HG02798 (cell line): ENCODE results near the gene CCND3.
A peak's percentile ranks its signal among the peaks of the same experiment; 100 is the strongest.

Experiments used
- ATAC-seq: cut with Tn5 transposase; IDR thresholded peaks from one replicate; pipeline ENCODE4 v1.9.1; 2021; ENCODE audit warnings: mild to moderate bottlenecking; ENCODE audit not compliant: unreplicated experiment, poor library complexity

The CCND3 gene

DNA sequence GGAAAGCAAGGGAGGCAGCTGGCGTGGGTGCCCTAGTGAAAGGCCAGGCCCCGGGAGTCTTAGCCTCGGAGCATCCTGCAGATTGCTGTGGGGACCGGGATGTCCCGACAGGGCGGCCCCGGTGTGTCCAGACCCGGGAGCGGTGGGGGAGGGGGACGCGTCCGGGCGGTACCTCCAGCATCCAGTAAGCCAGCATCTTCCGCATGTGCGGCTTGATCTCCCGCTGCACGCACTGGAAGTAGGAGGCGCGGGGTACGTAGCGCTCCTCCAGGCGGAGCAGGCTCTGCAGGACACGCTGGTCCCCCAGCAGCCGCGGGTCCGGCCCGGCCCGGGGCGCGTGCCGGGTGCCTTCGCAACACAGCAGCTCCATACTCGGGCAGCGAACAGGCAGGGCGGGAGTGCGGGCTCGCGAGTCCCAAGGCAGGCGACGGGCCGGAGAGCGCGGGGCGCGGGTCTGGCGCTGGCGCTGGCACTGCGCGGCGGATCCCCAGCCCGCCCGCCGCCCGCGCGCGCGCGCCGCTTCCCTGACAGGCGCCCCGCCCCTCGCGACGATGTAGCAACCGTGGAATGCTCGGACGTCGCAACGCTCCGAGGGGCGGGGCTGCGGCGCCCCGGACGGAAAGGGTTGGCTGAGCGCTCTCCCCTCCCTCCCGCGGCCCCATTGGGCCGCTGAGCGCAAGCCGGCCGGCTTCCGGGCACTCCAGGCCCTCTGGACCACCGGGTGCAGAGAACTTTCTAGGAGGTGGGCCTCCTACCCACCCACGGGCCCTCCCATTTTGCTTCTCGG is at the start of gene CCND3:
CCND3 (minus strand) TSS at position 529 of the 787 bp plus-strand sequence; CDS start at position 370, 159 bp downstream.
- ATAC-seq = peak; percentile 95

GRCh38 chr6:41986339-41986738 is 44.7 kb upstream of the CCND3 start:
- no peak for ATAC-seq

DNA sequence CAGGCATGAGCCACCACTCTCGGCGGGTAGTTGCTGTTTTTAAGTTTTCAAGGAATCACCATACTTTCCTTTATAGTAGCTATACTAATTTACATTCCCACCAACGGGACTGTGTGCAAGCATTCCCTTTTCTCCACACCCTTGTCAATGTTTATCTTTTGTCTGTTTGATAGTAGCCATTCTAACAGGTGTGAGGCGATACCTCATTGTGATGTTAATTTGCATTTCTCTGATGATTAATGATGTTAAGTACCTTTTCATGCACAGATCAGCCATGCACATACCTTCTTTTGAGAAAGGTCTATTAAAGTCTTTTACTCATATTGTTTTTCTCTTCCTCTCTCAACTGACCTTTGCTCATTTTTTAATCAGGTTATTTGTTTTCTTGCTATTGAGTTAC is 43.0 kb upstream of the CCND3 start:
- ATAC-seq = no peak

- ATAC-seq = no peak
These were observed 35.3 kb upstream of the CCND3 start for GRCh38 chr6:41976794-41977484.

- ATAC-seq = no peak
These were observed 33.7 kb upstream of the CCND3 start for GRCh38 chr6:41975276-41975675.

- no peak for ATAC-seq
These were observed 32.7 kb upstream of the CCND3 start for GRCh38 chr6:41974281-41974825.

GRCh38 chr6:41972826-41973225 is 31.2 kb upstream of the CCND3 start:
- ATAC-seq = no peak

DNA sequence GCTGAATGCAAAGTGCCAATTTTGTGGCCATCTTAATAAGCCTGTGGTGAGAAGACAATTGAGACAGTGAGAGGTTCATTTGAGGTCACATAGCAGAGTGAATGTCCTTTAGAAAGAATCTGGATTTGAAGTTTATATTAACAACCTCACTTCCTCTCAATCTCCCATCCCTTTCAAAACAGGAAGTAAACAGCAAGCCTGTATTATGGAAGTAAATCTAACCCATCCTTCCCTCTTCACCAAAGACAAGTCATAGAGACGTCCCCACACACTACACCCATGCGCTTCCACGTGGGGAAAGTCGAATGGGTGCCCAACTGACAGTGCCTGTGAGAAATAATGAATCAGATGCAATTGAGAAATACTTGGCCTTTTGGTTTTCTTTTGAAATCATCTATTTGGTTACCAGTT is 28.8 kb upstream of the CCND3 start:
- no peak for ATAC-seq

DNA sequence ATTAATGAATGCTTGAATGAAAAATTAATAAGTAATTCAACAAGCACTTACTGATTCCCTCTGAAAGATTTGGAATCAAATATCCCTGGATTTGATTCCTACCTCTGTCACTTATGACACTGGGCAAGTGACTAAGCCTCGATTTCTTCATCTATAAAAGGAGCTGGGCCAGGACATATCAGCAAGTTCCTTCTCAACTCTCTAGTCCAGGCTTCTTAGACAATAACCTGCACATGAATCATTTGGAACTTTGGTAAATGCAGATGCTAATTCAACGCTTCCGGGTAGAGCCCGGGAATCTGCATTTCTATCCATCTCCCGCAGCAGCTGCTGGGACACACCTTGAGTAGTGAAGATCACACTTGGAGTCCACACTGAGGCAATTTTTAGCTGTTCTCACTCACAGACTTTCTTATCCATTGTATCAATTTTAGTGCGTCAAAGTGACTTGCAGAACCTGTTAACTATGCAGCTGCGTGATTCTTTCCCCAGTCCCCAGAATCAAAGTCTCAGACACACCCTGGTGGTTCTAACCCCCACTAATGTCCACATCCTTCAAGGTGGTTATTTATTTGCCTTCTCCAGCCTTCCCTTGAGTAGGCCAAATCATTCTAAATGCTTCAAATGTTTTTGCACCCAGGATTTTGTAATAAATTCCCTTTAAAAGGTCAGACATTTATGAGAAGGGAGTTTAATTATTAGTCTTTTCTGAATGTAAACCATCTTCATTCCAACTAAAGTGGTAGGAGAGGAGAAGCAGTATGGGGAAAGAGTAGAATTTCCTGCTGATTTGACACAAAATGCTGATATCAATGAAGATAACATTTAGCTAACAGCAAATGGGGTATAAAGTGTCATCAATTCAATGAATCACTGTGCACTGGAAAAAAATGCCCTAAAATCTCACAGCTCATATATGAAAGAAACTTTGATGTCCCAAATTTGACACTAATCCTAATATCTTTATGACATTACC is 26.0 kb upstream of the CCND3 start:
- no peak for ATAC-seq

DNA sequence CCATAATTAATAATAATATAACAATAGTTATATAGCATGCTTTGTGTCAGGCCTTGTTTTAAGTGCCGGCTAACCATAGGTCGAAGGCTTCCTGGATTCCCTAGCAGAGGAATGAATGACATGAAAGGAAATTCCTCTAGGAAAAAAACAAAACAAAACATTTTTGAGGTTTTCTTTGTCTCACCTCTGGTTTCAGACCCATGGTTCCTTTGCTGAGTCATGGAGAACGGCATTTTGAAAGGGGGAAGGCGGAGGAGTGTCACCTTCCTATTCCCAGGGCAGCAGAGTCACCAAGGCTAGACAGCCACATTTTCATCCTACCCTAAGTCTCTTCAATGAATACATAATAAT is 25.3 kb upstream of the CCND3 start:
- no peak for ATAC-seq

GRCh38 chr6:41966214-41966920 is 24.8 kb upstream of the CCND3 start:
- no peak for ATAC-seq

- no peak for ATAC-seq
These were observed 24.0 kb upstream of the CCND3 start for GRCh38 chr6:41965429-41966213.

DNA sequence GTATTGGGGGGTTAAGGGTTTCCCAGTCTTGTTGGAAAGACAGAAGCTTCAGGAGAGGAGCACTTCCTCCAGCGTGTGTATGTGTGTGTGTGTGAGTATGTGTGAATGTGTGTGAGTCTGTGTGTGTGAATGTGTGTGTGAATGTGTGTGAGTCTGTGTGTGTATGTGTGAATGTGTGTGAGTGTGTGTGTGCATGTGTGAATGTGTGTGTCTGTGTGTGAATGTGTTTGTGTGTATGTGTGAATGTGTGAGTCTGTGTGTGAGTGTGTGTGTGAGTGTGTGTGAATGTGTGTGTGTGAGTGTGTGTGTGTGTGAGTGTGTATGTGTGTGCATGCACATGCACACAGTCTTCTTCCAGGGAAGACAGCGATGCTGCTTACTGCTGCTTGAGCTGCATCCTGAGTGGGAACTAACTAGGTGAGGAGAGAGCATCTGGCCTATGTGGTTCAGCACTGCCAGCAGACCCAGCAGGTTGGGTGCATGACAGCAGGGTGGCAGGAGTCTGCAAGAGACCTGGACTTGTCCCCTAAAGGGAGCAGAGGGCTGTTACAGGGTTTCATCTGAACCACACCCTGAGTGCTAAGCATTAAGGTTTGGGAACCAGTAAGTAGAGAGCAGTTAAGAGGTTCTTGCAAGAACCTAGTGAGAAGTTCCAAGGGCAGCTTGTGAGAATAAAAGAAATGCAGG is 22.7 kb upstream of the CCND3 start:
- ATAC-seq = no peak

DNA sequence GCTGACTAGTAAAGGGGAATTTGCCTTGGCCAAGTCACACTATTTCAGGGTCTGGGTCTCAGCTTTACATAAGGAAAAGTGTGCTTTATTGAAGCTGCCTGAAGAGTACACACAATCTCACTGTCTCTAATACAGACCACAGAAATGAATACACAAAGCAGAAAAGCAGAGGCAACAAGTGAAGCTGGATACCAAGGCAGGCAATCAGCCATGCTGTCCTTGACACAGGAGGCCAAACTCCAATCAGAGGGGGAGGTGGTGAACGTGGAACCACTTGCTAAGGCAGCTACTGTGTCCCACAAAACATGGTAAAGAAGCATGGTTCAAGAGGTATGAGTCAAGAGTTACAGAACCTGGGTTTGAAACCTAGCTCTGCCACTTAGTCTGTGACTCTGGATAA is 21.8 kb upstream of the CCND3 start:
- ATAC-seq = no peak

- ATAC-seq = no peak
These were observed 18.4 kb upstream of the CCND3 start for GRCh38 chr6:41960028-41960427.

DNA sequence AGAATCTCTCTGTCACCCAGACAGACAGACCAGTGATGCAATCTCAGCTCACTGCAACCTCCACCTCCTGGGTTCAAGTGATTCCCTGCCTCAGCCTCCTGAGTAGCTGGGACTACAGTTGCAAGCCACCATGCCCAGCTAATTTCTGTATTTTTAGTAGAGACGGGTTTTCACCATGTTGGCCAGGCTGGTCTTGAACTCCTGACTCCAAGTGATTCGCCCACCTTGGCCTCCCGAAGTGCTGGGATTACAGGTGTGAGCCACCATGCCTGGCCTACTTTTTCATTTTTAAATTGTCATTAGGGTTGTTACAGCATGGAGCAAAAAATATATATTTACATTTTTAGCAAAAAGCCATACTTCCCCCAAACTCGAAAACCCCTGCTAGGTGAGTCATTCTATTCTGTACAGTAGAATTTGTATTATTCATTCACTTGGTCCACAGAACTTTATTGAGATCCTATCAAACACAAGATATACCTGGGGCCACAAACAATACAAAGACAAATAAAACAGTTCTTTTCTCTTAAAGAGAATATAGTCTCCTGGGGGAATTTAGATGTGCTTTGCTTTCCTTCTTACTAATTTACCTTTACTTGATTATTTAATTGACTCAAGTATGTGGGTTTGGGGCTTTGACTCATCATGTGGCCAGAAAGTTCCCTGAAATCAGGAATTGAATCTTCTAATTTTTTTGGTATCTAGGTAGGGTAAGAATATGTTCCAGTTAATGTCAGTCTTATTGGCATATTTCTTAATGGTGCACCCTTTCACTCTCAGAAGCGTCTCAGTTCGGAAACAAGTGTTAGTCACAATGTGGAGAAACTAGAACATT is 16.6 kb upstream of the CCND3 start:
- ATAC-seq = no peak

DNA sequence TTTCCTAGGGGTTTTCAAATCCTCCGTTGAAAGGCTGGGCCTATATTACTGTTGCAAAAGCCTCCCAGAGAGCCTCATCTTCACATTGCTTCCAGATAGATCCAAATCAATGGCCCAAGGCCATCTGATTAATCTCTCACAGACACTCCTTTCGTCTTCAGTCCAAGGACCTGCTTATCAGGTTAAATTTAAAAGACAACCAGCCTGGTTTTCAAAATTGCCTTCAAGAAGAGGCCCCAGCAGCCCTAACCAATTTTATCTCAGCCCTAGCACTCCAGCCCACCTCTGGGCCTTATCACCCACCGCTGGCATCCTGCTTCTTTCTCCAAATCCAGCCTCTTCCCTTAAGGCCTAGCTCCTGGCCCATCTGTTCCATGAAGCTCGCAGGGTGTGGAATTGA is 15.5 kb upstream of the CCND3 start:
- ATAC-seq = no peak

- no peak for ATAC-seq
These were observed 13.8 kb upstream of the CCND3 start for GRCh38 chr6:41955412-41955811.
